Fibroblast of villous mesenchyme (primary cell): ENCODE data around the gene ZBTB47. TPM values are rescaled to one million over a fixed set of nuclear protein-coding genes. Genes with fewer than 3 reads are reported as not detected.

Experiments used
- DNase-seq: peaks from one replicate; pipeline ENCODE4 v3.0.0-alpha.2; 2010; ENCODE audit warnings: low read depth
- H3K4me3 ChIP-seq: 2 replicates; pipeline ENCODE4 v1.5.1; 2011; ENCODE audit warnings: low read depth, mild to moderate bottlenecking, low read length
- total RNA-seq: library from RNA; depleted of rRNA; stranded (reverse); fragments of >200 nt; gene quantifications from 2 replicates; pipeline ENCODE4 v1.2.3, GENCODE V29; 2012
- TF ChIP-seq, protein P1 (sequence below): IDR thresholded peaks from 2 replicates; pipeline ENCODE4 v1.5.1; 2012; ENCODE audit warnings: low read depth, mild to moderate bottlenecking, low read length; ENCODE audit not compliant: insufficient read depth

ZBTB47 gene
- total RNA-seq, 1 donor: 25.9 TPM

GRCh38 chr3:42660131-42660715, 6.7 kb downstream of the ZBTB47 start:
- TF ChIP-seq, protein P1, sequence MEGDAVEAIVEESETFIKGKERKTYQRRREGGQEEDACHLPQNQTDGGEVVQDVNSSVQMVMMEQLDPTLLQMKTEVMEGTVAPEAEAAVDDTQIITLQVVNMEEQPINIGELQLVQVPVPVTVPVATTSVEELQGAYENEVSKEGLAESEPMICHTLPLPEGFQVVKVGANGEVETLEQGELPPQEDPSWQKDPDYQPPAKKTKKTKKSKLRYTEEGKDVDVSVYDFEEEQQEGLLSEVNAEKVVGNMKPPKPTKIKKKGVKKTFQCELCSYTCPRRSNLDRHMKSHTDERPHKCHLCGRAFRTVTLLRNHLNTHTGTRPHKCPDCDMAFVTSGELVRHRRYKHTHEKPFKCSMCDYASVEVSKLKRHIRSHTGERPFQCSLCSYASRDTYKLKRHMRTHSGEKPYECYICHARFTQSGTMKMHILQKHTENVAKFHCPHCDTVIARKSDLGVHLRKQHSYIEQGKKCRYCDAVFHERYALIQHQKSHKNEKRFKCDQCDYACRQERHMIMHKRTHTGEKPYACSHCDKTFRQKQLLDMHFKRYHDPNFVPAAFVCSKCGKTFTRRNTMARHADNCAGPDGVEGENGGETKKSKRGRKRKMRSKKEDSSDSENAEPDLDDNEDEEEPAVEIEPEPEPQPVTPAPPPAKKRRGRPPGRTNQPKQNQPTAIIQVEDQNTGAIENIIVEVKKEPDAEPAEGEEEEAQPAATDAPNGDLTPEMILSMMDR: no peak
- DNase-seq: no peak
- H3K4me3 ChIP-seq: no peak overlapping the region

DNA sequence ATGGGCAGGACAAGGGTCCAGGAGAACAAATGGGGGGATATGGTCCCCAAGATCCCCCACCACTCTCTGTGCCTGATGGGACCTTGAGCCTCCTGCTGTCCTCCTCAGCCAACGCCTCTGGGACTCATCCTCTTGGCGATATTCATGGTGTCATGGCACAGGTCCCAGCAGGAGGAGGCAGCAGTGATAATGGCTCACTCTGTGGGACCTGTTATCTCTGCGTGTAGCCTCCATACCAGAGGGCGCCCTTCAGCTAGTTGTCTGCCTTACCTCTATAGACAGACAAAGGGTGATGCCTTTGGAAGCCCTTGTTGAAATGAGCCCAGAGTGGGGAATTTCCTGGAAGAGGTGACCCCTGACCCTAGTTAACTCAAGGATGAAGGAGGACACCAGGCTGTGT, 7.4 kb downstream of the ZBTB47 start:
- H3K4me3 ChIP-seq: no peak overlapping the region
- no peak for DNase-seq
- TF ChIP-seq, protein P1: no peak

- H3K4me3 ChIP-seq: no peak overlapping the region
- TF ChIP-seq, protein P1: no peak
- no peak for DNase-seq
These were observed 8.1 kb downstream of the ZBTB47 start for GRCh38 chr3:42661593-42662022.

GRCh38 chr3:42662037-42662812, 8.7 kb downstream of the ZBTB47 start:
- DNase-seq: no peak
- no peak overlapping the region for H3K4me3 ChIP-seq
- TF ChIP-seq, protein P1: no peak

DNA sequence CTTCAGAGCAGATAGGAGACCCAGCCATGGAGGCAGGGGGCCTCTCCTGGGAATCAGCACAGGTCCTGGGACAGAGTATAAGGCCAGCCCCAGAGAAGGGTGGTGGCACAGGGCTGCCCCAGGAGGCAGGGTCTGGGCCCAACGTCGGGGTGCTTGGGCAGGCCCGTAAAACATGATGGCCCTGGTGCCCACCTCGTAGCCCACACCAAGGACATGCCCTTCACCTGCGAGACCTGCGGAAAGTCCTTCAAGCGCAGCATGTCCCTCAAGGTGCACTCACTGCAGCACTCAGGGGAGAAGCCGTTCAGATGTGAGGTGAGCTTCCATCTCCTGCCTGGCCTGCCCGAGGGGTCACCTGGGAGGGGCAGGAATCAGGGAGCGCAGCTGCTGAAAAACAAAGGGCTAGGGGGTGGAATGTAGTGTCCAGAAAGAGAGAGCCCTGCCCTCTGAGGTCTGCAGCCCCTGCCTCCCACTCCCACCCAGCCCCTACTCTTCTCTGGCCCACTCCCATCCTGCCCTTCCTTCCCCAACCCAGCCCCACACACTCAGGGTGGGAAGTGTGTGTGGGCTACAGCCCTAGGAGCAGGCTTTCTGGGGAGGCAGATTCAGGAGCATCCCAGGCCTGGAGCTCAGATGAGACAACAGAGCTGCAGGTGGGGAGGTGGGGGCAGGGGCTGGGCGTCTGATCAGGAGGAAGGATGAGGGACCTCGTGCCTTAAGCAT, 9.5 kb downstream of the ZBTB47 start:
- no peak overlapping the region for H3K4me3 ChIP-seq
- TF ChIP-seq, protein P1: no peak
- DNase-seq: no peak

DNA sequence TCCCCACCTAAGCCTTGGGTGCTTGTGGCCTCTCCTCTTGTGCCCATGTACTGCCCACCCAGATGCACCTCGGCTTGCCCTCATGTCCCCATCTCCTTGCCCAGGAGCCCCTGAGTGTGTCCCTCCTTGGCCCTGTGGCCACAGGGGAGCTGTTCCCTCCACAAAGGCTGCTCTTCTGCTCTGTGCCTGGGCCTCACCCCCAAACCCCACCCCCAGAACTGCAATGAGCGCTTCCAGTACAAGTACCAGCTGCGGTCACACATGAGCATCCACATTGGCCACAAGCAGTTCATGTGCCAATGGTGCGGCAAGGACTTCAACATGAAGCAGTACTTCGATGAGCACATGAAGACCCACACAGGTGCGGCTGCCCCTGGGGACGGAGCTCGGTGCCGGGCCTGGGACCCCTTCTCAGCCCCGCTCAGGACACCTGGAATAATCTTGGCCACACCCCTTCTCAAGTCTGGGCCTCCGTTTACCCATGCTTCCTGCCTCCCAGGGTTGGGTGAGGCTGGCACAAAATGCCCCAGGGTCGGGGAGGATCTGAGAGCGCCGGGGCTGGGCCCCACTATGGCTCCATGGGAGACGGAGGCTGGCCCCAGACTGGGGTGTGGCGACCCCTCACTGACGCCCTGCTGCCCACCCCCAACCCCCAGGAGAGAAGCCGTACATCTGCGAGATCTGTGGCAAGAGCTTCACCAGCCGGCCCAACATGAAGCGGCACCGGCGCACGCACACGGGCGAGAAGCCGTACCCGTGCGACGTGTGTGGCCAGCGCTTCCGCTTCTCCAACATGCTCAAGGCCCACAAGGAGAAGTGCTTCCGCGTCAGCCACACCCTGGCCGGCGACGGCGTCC, 10.3 kb downstream of the ZBTB47 start:
- H3K4me3 ChIP-seq: no peak overlapping the region
- DNase-seq: no peak
- TF ChIP-seq, protein P1: no peak
